CD4-positive, alpha-beta T cell treated with Interferon alpha-2 for 1 hour (primary cell): ENCODE data around the gene ELAVL2.

Source experiments
- DNase-seq, 2 donors: peaks; one replicate each; pipeline ENCODE4 v3.0.0-alpha.2; 2020 to 2022

ELAVL2 gene

GRCh38 chr9:23658376-23659258, 167.4 kb downstream of the ELAVL2 start:
- no peak for DNase-seq

- no peak for DNase-seq
Observed at GRCh38 chr9:23651051-23651450, 175.0 kb downstream of the ELAVL2 start.

- no peak for DNase-seq
Observed at GRCh38 chr9:23648651-23649050, 177.4 kb downstream of the ELAVL2 start.

GRCh38 chr9:23644896-23645295, 181.1 kb downstream of the ELAVL2 start:
- no peak for DNase-seq

- DNase-seq, result no peak
Observed at GRCh38 chr9:23644326-23644725, 181.7 kb downstream of the ELAVL2 start.

- no peak for DNase-seq
Observed at GRCh38 chr9:23643656-23644258, 182.3 kb downstream of the ELAVL2 start.
